22Rv1 (cell line): Measurements from ENCODE around the gene PTHLH.

Source experiments
- ZFX ChIP-seq: fragments of 450-650 bp; IDR thresholded peaks from 2 replicates; pipeline ENCODE4 v1.6.1; 2017; ENCODE audit warnings: antibody characterized with exemption, borderline replicate concordance
- TF ChIP-seq, protein P1 (sequence below): fragments of 450-650 bp; IDR thresholded peaks from 2 replicates; pipeline ENCODE4 v1.5.1; 2017; ENCODE audit warnings: mild to moderate bottlenecking

DNA sequence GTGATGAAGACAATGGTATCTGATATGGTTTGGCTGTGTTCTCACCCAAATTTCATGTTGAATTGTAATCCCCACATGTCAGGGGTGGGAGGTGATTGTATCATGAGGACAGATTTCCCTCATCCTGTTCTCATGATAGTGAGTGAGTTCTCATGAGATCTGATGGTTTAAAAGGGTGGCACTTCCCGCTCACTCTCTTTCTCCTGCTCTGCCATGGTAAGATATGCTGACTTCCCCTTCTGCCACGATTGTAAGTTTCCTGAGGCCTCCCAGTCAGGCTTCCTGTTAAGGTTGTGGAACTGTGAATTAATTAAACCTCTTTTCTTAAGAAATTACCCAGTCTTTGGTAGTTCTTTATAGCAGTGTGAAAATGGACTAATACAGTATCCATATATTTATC is 25.6 kb upstream of the PTHLH start:
- TF ChIP-seq, protein P1, sequence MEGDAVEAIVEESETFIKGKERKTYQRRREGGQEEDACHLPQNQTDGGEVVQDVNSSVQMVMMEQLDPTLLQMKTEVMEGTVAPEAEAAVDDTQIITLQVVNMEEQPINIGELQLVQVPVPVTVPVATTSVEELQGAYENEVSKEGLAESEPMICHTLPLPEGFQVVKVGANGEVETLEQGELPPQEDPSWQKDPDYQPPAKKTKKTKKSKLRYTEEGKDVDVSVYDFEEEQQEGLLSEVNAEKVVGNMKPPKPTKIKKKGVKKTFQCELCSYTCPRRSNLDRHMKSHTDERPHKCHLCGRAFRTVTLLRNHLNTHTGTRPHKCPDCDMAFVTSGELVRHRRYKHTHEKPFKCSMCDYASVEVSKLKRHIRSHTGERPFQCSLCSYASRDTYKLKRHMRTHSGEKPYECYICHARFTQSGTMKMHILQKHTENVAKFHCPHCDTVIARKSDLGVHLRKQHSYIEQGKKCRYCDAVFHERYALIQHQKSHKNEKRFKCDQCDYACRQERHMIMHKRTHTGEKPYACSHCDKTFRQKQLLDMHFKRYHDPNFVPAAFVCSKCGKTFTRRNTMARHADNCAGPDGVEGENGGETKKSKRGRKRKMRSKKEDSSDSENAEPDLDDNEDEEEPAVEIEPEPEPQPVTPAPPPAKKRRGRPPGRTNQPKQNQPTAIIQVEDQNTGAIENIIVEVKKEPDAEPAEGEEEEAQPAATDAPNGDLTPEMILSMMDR, result no peak
- no peak for TF ChIP-seq ZFX
